GM12801 (cell line): Measurements from ENCODE around the gene FANCC.

ENCODE experiments used
- CTCF ChIP-seq: IDR thresholded peaks from one replicate; pipeline ENCODE4 v1.5.1; 2011; ENCODE audit warnings: control low read depth; ENCODE audit not compliant: insufficient read length; ENCODE audit errors: extremely low read depth

The FANCC gene

GRCh38 chr9:95137587-95138145, 179.8 kb downstream of the FANCC start:
- no peak for TF ChIP-seq CTCF

- TF ChIP-seq CTCF = no peak
Observed at GRCh38 chr9:95135756-95136155, 181.8 kb downstream of the FANCC start.

GRCh38 chr9:95134457-95134881, 183.0 kb downstream of the FANCC start:
- TF ChIP-seq CTCF = no peak

- no peak for TF ChIP-seq CTCF
Observed at GRCh38 chr9:95133325-95133705, 184.2 kb downstream of the FANCC start.

GRCh38 chr9:95132366-95133324, 184.9 kb downstream of the FANCC start:
- TF ChIP-seq CTCF = no peak

GRCh38 chr9:95131023-95131943, 186.2 kb downstream of the FANCC start:
- no peak for TF ChIP-seq CTCF

- TF ChIP-seq CTCF = no peak
Observed at GRCh38 chr9:95130484-95130883, 187.0 kb downstream of the FANCC start.
